ENCODE measurements around the gene ABHD4. TPM values are rescaled to one million over a fixed set of nuclear protein-coding genes. Genes with fewer than 3 reads are reported as not detected.

The ABHD4 gene
- total and polyA plus RNA-seq, 2 donors (not counting 1 experiment from before 2014, with no cell fraction given), result 10.5 to 22.7 TPM

DNA sequence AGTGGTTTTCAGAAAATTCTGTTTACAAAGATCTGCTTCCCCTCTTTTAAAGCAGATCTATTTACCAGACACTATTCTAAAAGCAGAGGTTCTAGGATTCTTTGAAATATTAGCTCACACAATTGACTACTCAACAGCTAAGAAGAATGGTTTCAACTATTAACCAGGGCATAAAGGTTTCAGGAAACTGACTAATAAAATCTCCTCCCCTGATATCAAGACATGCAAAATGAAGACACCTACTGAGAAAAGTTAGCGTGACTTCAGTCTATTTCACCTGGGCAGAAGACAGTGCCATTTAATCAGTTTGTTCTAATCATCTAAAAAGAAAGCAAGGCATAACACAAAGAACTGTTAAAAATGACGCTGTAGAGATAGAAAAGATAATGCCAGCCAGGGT, 31.3 kb upstream of the ABHD4 start:
- peaks cover 0 to 13% of the 10 kb centered on the region in 2 experiments for H3K36me3 ChIP-seq (replicated peaks in 1 of 2; ENCODE audit: control extremely low read depth in 1 of 2, control insufficient read depth in 1 of 2, extremely low read depth in 1 of 2, insufficient read depth in 2 of 2, low read length in 1 of 2)
- Mint-ChIP-seq H3K9me3 (ENCODE audit: insufficient read depth) (no peaks in the 10 kb centered on the region), H3K4me1 (peaks cover 79% of the 10 kb centered on the region), H3K27ac (peak overlapping the region; percentile 84), H3K4me3 (peak overlapping the region; percentile 35), H3K27me3 (no peaks in the 10 kb centered on the region)
- no peaks in the 10 kb centered on the region for H4K20me1 ChIP-seq (ENCODE audit: control insufficient read depth, insufficient read depth, low read length, poor library complexity, severe bottlenecking)
- intact Hi-C loops (cut with micrococcal nuclease), result loop anchor here (5.0 kb wide), 1 partner anchor 735 kb away; the partner anchor contains the start of gene PPP1R3E
- H2AFZ ChIP-seq (ENCODE audit: insufficient read depth, low read depth, low read length, poor library complexity, severe bottlenecking), result peak overlapping the region; percentile 45
- TF ChIP-seq CTCF (IDR thresholded peaks at IDR 0.05) (no peak), EZH2 (IDR thresholded peaks at IDR 0.05; ENCODE audit: borderline replicate concordance, insufficient read depth, low read depth, low read length, poor library complexity, severe bottlenecking) (no peak)
- H3K27me3 ChIP-seq (replicated peaks in 1 of 4; ENCODE audit: control extremely low read depth in 1 of 4, control insufficient read depth in 3 of 4, insufficient read depth in 4 of 4, low read length in 3 of 4), result no peaks in the 10 kb centered on the region
- H3K4me3 ChIP-seq (ENCODE audit: control extremely low read depth in 1 of 5, extremely low read depth in 1 of 5, insufficient read depth in 1 of 5, low read depth in 2 of 5, low read length in 4 of 5), result no peak overlapping the region
- no CpG with 5 or more reads among the region's 2 CpGs for WGBS (ENCODE audit: insufficient coverage)
- ATAC-seq (ENCODE audit: low read depth), result no peak
- ChIA-PET POLR2A (interaction anchor here (0.7 to 2.8 kb wide), 2 partner anchors 10 to 175 kb away, joined by 4 to 11 read pairs; no protein-coding TSS in a partner anchor), CTCF (interaction anchor here (0.6 to 15.3 kb wide), 15 partner anchors 8 to 491 kb away, joined by 3 to 354 read pairs (median 6); partner anchors contain the start of genes CDH24 and DAD1)
- peaks cover 81 to 88% of the 10 kb centered on the region in 2 donors for H3K4me1 ChIP-seq (ENCODE audit: control insufficient read depth in 2 of 2, insufficient read depth in 2 of 2, low read length in 2 of 2)
- H3K27ac ChIP-seq (ENCODE audit: low read length in 2 of 2), result peak overlapping the region; percentile 74 to 78
- H3K79me2 ChIP-seq (ENCODE audit: control insufficient read depth, insufficient read depth, low read length), result peaks cover 73% of the 10 kb centered on the region
- DNase-seq, result no peak
- H3K9ac ChIP-seq (ENCODE audit: low read length), result peak overlapping the region; percentile 34
- H3K9me3 ChIP-seq (ENCODE audit: control extremely low read depth in 1 of 3, control insufficient read depth in 2 of 3, insufficient read depth in 1 of 3, low read length in 2 of 3), result no peaks in the 10 kb centered on the region
- H3K4me2 ChIP-seq (replicated peaks; ENCODE audit: low read depth, low read length, poor library complexity, severe bottlenecking), result peak overlapping the region; percentile 59

DNA sequence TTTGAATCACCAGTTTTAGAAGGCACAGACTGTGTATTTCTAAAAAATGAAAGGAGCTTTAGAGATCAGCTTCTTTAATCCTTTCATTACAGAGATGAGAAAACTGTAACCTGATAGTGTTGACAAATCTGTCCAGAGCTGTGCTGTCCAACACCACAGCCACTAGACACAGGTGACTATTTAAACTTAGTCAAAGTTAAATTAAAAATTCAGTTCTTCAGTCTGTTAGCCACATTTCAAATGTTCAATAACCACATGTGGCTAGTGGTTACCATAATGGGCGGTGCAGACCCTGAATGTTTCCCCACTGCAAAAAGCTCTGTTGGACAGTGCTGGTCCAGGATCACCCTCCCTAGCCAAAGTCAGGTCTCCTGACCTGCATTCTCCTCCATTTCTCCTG, 30.7 kb upstream of the ABHD4 start:
- Histone ChIP-seq H3K36me3 (replicated peaks in 1 of 2; ENCODE audit: control extremely low read depth in 1 of 2, control insufficient read depth in 1 of 2, extremely low read depth in 1 of 2, insufficient read depth in 2 of 2, low read length in 1 of 2) (peaks cover 0 to 18% of the 10 kb centered on the region in 2 experiments), H3K79me2 (ENCODE audit: control insufficient read depth, insufficient read depth, low read length) (peaks cover 74% of the 10 kb centered on the region), H2AFZ (ENCODE audit: insufficient read depth, low read depth, low read length, poor library complexity, severe bottlenecking) (peak overlapping the region; percentile 45), H3K9me3 (ENCODE audit: control extremely low read depth in 1 of 3, control insufficient read depth in 2 of 3, insufficient read depth in 1 of 3, low read length in 2 of 3) (no peaks in the 10 kb centered on the region), H3K4me1 (ENCODE audit: control insufficient read depth in 2 of 2, insufficient read depth in 2 of 2, low read length in 2 of 2) (peaks cover 75 to 82% of the 10 kb centered on the region in 2 donors), H3K4me2 (replicated peaks; ENCODE audit: low read depth, low read length, poor library complexity, severe bottlenecking) (peak overlapping the region; percentile 59), H3K4me3 (ENCODE audit: control extremely low read depth in 1 of 5, extremely low read depth in 1 of 5, insufficient read depth in 1 of 5, low read depth in 2 of 5, low read length in 4 of 5) (no peak overlapping the region), H3K27ac (ENCODE audit: low read length in 2 of 2) (peak overlapping the region; percentile 74 to 78), H3K9ac (ENCODE audit: low read length) (peak overlapping the region; percentile 34), H4K20me1 (ENCODE audit: control insufficient read depth, insufficient read depth, low read length, poor library complexity, severe bottlenecking) (no peaks in the 10 kb centered on the region), H3K27me3 (replicated peaks in 1 of 4; ENCODE audit: control extremely low read depth in 1 of 4, control insufficient read depth in 3 of 4, insufficient read depth in 4 of 4, low read length in 3 of 4) (no peaks in the 10 kb centered on the region)
- CTCF ChIA-PET, result interaction anchor here (0.6 to 15.3 kb wide), 12 partner anchors 7 to 305 kb away, joined by 3 to 354 read pairs (median 7); partner anchors contain the start of gene DAD1
- POLR2A ChIA-PET, result interaction anchor here (2.8 kb wide), 1 partner anchor 11 kb away, joined by 11 read pairs; no protein-coding TSS in a partner anchor
- no CpG with 5 or more reads among the region's 1 CpG for WGBS (ENCODE audit: insufficient coverage)
- intact Hi-C loops (cut with micrococcal nuclease), result loop anchor here (5.0 kb wide), 1 partner anchor 735 kb away; the partner anchor contains the start of gene PPP1R3E
- Mint-ChIP-seq H3K27ac (peak overlapping the region; percentile 84), H3K9me3 (ENCODE audit: insufficient read depth) (no peaks in the 10 kb centered on the region), H3K27me3 (no peaks in the 10 kb centered on the region), H3K4me1 (peaks cover 73% of the 10 kb centered on the region), H3K4me3 (peak overlapping the region; percentile 35)
- DNase-seq, result no peak
- no peak for TF ChIP-seq EZH2 (IDR thresholded peaks at IDR 0.05; ENCODE audit: borderline replicate concordance, insufficient read depth, low read depth, low read length, poor library complexity, severe bottlenecking)
- no peak for TF ChIP-seq CTCF (IDR thresholded peaks at IDR 0.05)
- ATAC-seq (ENCODE audit: low read depth), result no peak

Data from B cell (primary cell).